GM23248 (cell line): ENCODE data around the gene POU2F1. TPM values are rescaled to one million over a fixed set of nuclear protein-coding genes. Genes with fewer than 3 reads are reported as not detected.

Experiments
- DNase-seq: peaks from one replicate; pipeline ENCODE4 v3.0.0-alpha.2; 2015
- H2AFZ ChIP-seq: fragments of 200-600 bp; sonication (generic); 2 replicates; pipeline ENCODE4 v1.6.1; 2016; ENCODE audit warnings: antibody characterized with exemption
- H3F3A ChIP-seq: fragments of 200-600 bp; sonication (generic); 2 replicates; pipeline ENCODE4 v1.6.1; 2016; ENCODE audit warnings: mild to moderate bottlenecking, antibody characterized with exemption, mixed run types; ENCODE audit not compliant: insufficient read depth
- H3K27ac ChIP-seq: fragments of 200-600 bp; sonication (generic); 2 replicates; pipeline ENCODE4 v1.5.1; 2016; ENCODE audit warnings: mild to moderate bottlenecking
- H3K27me3 ChIP-seq: fragments of 200-600 bp; sonication (generic); replicated peaks from 2 replicates; pipeline ENCODE4 v1.6.1; 2016; ENCODE audit warnings: mild to moderate bottlenecking; ENCODE audit not compliant: insufficient read depth
- H3K36me3 ChIP-seq: fragments of 200-600 bp; sonication (generic); 2 replicates; pipeline ENCODE4 v1.6.1; 2016; ENCODE audit warnings: low read depth, mild to moderate bottlenecking
- H3K4me1 ChIP-seq: fragments of 200-600 bp; sonication (generic); 2 replicates; pipeline ENCODE4 v1.6.1; 2016; ENCODE audit warnings: mild to moderate bottlenecking; ENCODE audit not compliant: insufficient read depth
- H3K4me2 ChIP-seq: fragments of 200-600 bp; sonication (generic); one replicate; pipeline ENCODE4 v1.6.1; 2016; ENCODE audit warnings: mild to moderate bottlenecking; ENCODE audit not compliant: unreplicated experiment
- H3K4me3 ChIP-seq: fragments of 200-600 bp; sonication (generic); 2 replicates; pipeline ENCODE4 v1.5.1; 2016; ENCODE audit warnings: mild to moderate bottlenecking
- H3K79me2 ChIP-seq: fragments of 200-600 bp; sonication (generic); 2 replicates; pipeline ENCODE4 v1.6.1; 2016; ENCODE audit warnings: mild to moderate bottlenecking; ENCODE audit not compliant: insufficient read depth
- H3K9ac ChIP-seq: fragments of 200-600 bp; sonication (generic); 2 replicates; pipeline ENCODE4 v1.6.1; 2016; ENCODE audit warnings: mild to moderate bottlenecking
- H3K9me2 ChIP-seq: fragments of 200-600 bp; sonication (generic); 2 replicates; pipeline ENCODE4 v1.6.1; 2016; ENCODE audit warnings: mixed run types, mild to moderate bottlenecking, moderate library complexity; ENCODE audit not compliant: insufficient read depth
- H3K9me3 ChIP-seq: fragments of 200-600 bp; sonication (generic); one replicate; pipeline ENCODE4 v1.6.1; 2017; ENCODE audit warnings: low read depth
- H4K20me1 ChIP-seq: fragments of 200-600 bp; sonication (generic); 2 replicates; pipeline ENCODE4 v1.6.0; 2016; ENCODE audit not compliant: insufficient read depth
- EZH2 ChIP-seq: fragments of 200-600 bp; sonication (generic); IDR thresholded peaks from 2 replicates; pipeline ENCODE4 v1.6.1; 2018; ENCODE audit warnings: antibody characterized with exemption, mild to moderate bottlenecking; ENCODE audit not compliant: insufficient read depth, poor library complexity, severe bottlenecking
- EZH2phosphoT487 ChIP-seq: fragments of 200-600 bp; sonication (generic); IDR thresholded peaks from 2 replicates; pipeline ENCODE4 v1.6.1; 2018; ENCODE audit warnings: antibody characterized with exemption, moderate library complexity, mild to moderate bottlenecking, low read depth; ENCODE audit not compliant: insufficient read depth
- WGBS, 2 experiments: methylation state at CpG; one replicate each; pipeline ENCODE4 v1.1.6; 2015 to 2017; ENCODE audit warnings: low lambda C conversion rate in 2 of 2, low coverage in 1 of 2; ENCODE audit errors: missing lambda C conversion rate in 2 of 2; 5-methylcytosine and 5-hydroxymethylcytosine counted together
- in situ Hi-C: fragments of 300-500 bp; cut with MboI; formaldehyde crosslinking; loops from 2 replicates; pipeline ENCODE4 v1.15.0; 2020
- polyA plus RNA-seq: library from polyadenylated mRNA; unstranded; fragments of >200 nt; fragmentation: Nextera tagmentation; extraction: Ambion mirVana; gene quantifications from 2 replicates; pipeline ENCODE4 v1.2.1, GENCODE V29; 2016
- total RNA-seq: library from RNA; depleted of rRNA; stranded (reverse); fragments of >200 nt; shearing (Covaris generic); gene quantifications from 2 replicates; pipeline ENCODE4 v1.2.3, GENCODE V29; 2014

The POU2F1 gene
- total and polyA plus RNA-seq, 2 experiments from 2014 or later: 3.4 to 3.7 TPM

- Histone ChIP-seq H3K9me3 (no peaks in the 10 kb centered on the region), H3K4me2 (no peak overlapping the region), H3K9ac (no peak overlapping the region), H3K79me2 (no peaks in the 10 kb centered on the region), H3K27me3 (peaks cover 13% of the 10 kb centered on the region; the same call in 1 of the 2 replicates), H3K4me1 (no peaks in the 10 kb centered on the region), H3K27ac (no peak overlapping the region), H3K36me3 (no peaks in the 10 kb centered on the region), H4K20me1 (no peaks in the 10 kb centered on the region), H3K4me3 (no peak overlapping the region), H2AFZ (no peak overlapping the region), H3F3A (no peaks in the 10 kb centered on the region), H3K9me2 (no peaks in the 10 kb centered on the region)
- in situ Hi-C loops: no loop called here
- DNase-seq: no peak
- TF ChIP-seq EZH2 (no peak), EZH2phosphoT487 (no peak)
- 47 to 49% methylated on average over 6 of the region's 6 CpGs for WGBS, 2 experiments
Observed at GRCh38 chr1:167185974-167186657, 34.6 kb upstream of the POU2F1 start.

GRCh38 chr1:167186771-167187170 lies 33.9 kb upstream of the POU2F1 start:
- Histone ChIP-seq H3K9me2 (no peaks in the 10 kb centered on the region), H2AFZ (no peak overlapping the region), H3K4me2 (no peak overlapping the region), H3K27ac (no peak overlapping the region), H3K36me3 (no peaks in the 10 kb centered on the region), H3K4me3 (no peak overlapping the region), H3K4me1 (no peaks in the 10 kb centered on the region), H3K9me3 (no peaks in the 10 kb centered on the region), H4K20me1 (no peaks in the 10 kb centered on the region), H3F3A (no peaks in the 10 kb centered on the region), H3K9ac (no peak overlapping the region), H3K27me3 (peaks cover 20% of the 10 kb centered on the region), H3K79me2 (no peaks in the 10 kb centered on the region)
- in situ Hi-C loops: no loop called here
- no peak for TF ChIP-seq EZH2phosphoT487
- TF ChIP-seq EZH2: no peak
- 34 to 40% methylated on average over 2 of the region's 2 CpGs for WGBS, 2 experiments
- no peak for DNase-seq

- Histone ChIP-seq H3K27me3 (peaks cover 32% of the 10 kb centered on the region), H3K9me3 (no peaks in the 10 kb centered on the region), H2AFZ (no peak overlapping the region), H3K9me2 (no peaks in the 10 kb centered on the region), H3K79me2 (no peaks in the 10 kb centered on the region), H3K4me1 (no peaks in the 10 kb centered on the region), H3K9ac (no peak overlapping the region), H3K4me2 (no peak overlapping the region), H3K4me3 (no peak overlapping the region), H4K20me1 (no peaks in the 10 kb centered on the region), H3K36me3 (no peaks in the 10 kb centered on the region), H3K27ac (no peak overlapping the region), H3F3A (no peaks in the 10 kb centered on the region)
- WGBS, 2 experiments: 45 to 48% methylated on average over 9 of the region's 9 CpGs
- no peak for DNase-seq
- in situ Hi-C loops: no loop called here
- TF ChIP-seq EZH2: no peak
- no peak for TF ChIP-seq EZH2phosphoT487
Observed at GRCh38 chr1:167190747-167191237, 29.9 kb upstream of the POU2F1 start.

- 0 out of 2 replicates have a peak, but pooled peaks cover 6% of the 10 kb centered on the region for H3K4me1 ChIP-seq
- in situ Hi-C loops: no loop called here
- H3K27me3 ChIP-seq: peaks cover 28% of the 10 kb centered on the region
- no peaks in the 10 kb centered on the region for H3K9me3 ChIP-seq
- no peak for DNase-seq
- no peak overlapping the region for H3K4me3 ChIP-seq
- WGBS, 2 experiments: 59 to 60% methylated on average over 1 of the region's 1 CpG
- H3K36me3 ChIP-seq: no peaks in the 10 kb centered on the region
- no peaks in the 10 kb centered on the region for H3F3A ChIP-seq
- no peaks in the 10 kb centered on the region for H3K79me2 ChIP-seq
- H4K20me1 ChIP-seq: no peaks in the 10 kb centered on the region
- TF ChIP-seq EZH2phosphoT487 (no peak), EZH2 (no peak)
- H3K9me2 ChIP-seq: no peaks in the 10 kb centered on the region
- no peak overlapping the region for H3K9ac ChIP-seq
- no peak overlapping the region for H3K4me2 ChIP-seq
- H3K27ac ChIP-seq: no peak overlapping the region
- H2AFZ ChIP-seq: no peak overlapping the region
Observed at GRCh38 chr1:167191958-167192357, 28.7 kb upstream of the POU2F1 start.
